HG03095 (cell line): Measurements from ENCODE around the gene CYP1B1.

Source experiments
- ATAC-seq: cut with Tn5 transposase; IDR thresholded peaks from one replicate; pipeline ENCODE4 v1.9.1; 2021; ENCODE audit warnings: moderate library complexity; ENCODE audit not compliant: unreplicated experiment

CYP1B1 gene

DNA sequence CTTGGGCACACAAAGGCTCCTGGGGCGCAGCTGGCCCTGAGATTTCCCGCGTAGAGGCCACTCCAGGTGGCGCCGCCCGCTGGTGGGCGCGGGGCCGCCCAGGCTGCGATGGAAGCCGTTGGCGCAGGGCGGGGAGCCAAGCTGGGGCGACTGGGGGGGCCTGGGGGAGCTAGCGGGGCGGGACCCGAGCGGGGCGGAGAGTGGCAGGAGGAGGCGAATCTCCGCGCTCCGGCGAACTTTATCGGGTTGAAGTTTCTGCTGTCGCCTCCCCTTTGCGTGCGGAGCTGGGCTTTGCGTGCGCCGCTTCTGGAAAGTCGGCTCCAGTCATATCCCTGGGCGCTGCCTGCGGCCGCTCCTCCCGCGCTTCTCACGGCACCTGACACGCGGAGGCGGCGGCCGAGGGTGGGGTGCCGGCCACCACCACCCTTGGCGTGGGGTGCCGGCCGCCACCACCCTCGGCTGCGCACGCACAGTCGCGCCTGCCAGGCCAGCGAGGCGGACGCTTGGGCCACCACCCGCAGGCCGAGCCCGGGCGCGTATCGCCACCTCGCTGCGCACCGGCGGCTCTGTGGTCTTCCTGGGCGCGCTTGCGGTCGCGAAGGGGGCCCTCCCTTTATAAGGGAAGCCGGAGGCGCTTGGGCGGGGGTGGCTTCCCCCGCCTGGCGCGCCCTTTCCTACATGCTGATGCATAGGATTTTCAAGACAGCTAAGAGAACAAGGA lies 919 bp upstream of the CYP1B1 start:
- peak; percentile 49 for ATAC-seq

DNA sequence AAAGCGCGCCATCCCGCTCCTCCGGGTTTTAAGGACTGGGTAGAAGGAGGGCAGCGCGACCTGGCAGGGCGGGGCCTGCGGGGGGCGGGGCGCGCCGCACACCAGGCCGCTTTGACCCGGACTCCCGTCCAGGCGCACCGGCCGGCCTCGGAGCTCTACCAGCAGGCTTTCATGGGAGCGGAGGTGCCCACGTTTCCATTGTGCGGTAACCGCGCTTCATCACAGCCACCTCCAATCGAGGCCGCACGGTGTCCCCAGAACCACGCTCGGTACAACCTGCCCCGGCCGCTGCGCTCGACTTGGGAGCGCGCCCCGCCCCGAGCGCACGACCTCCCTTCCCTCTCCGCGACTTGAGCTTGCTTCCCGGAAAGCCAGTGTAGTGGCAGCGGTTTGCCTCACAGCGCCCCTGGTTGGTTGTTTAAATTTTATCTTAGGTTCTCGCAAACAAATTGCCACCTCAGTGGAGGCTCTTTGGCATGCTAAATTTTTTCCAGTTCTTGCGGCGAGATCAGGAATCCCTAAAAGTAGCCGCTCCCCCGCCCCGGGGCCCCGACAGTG lies 280 bp upstream of the CYP1B1 start:
- peak; percentile 43 for ATAC-seq

GRCh38 chr2:38074764-38075506 lies 1.0 kb downstream of the CYP1B1 start:
- no peak for ATAC-seq

- no peak for ATAC-seq
Measured at GRCh38 chr2:38074058-38074763, 1.7 kb downstream of the CYP1B1 start.

GRCh38 chr2:38073211-38074057 lies 2.5 kb downstream of the CYP1B1 start:
- ATAC-seq = no peak

- ATAC-seq = no peak
Measured at GRCh38 chr2:38070438-38070837, 5.5 kb downstream of the CYP1B1 start.

GRCh38 chr2:38068234-38068633 lies 7.7 kb downstream of the CYP1B1 start:
- ATAC-seq = no peak

DNA sequence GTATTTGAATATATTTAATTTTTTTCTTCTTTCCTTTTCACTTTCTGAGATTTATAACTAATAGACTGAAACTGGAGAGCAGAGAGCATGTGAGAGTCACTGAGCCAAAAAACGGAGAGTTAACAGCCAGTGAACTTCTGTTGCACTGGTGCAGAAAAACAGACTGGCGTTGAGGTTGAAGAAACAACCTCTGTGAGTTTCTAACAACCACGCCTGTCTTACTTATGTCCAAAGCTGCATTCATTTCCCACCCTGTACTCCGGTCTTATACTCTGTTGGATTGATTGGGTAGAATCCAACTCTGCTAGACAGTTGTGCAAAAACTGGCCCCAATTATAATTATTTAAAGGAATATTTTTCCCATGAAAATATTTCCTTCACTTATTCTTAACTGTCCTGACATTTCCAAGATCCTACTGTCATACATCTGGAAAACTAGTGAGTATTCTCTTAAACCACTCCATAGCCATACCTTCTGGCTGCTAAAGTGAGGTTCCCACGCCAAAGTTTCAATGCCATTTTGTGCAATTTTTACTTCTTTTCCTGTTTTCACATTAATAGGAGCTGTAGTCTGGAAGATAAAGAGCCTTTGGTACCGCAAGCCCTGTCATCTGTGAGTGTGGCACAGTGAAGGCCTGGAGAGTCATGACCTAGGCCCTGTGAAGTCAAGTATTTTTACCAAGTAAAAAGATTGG lies 9.4 kb downstream of the CYP1B1 start:
- no peak for ATAC-seq

DNA sequence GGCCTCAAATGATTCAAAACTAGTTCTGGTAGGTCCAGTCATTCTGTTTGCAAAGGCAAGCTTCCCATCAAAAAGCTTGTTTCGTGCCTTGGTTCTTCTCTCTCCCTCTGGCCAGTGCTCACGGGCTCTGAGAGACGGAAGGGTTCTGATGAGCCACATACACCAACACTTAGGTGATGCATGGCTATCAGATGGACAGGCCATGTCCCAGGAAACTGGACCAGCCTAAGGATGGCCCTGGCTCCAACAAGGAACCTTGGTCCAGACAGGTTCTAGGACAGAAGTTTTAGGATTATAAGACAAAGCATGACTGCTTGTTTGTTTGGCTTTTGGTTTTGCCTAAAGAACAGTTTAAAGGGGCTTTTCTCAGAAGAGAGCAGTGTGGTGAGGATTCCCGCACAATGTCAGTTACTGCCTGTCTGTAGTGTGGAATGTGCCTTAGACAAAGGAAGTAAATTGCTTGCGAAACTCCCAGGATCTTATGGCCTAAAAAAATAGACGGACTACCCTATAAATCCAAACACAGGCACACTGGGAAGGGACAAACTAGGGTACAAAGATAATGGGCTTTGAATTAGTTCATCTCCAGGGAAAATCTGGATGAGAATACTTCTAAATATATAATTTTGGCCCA lies 10.3 kb downstream of the CYP1B1 start:
- ATAC-seq = no peak

DNA sequence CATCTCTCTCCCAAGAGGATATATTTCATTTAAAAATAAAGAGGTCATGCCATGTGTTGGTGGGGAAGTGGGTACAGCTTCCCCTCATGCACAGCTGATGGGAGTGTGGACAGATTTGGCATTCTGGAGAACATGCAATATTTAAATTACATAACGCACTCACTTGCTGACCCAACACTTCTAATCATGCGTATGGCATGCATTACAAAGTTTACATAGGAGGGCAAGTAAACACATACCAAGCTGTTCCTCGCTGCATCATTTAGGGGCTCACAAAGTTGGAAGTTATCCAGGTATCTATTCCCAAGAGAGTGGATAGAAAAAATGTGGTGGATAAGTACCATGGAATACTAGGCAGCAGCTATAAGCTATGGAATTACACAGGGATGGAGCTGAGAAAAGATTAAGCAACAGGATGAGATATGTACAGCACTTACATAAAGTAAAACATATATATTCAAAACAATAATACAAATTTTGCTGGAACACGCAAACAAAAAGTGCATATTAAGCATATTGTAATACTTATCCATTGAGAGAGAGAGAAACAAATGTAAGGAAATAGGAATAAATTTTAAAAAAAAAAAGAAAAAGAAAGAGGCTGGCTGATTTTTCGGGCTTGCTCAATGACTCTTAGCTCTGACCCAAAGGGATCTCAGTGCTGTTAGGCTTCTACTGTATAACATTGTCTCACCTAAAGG lies 11.0 kb downstream of the CYP1B1 start:
- ATAC-seq = no peak

GRCh38 chr2:38060236-38061018 lies 15.5 kb downstream of the CYP1B1 start:
- no peak for ATAC-seq

- ATAC-seq = no peak
Measured at GRCh38 chr2:38057651-38058410, 18.1 kb downstream of the CYP1B1 start.

DNA sequence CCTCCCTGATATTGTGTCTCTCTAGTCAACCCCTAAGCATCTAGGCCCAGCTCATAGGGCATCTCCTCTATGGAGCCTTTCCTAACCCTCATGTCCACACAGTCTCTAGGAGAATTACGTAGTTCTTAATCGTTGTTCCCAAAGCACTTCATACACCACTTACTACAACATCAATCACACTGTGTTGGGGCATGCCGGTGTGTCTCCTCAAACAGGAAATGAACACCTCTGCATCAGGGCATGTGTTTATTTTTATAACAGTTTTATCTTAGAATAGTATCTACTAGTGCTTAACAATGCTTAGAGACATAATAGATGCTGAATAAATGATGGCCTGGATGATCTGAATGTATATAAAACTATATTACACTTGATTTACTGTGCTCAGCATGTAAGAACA lies 19.7 kb downstream of the CYP1B1 start:
- ATAC-seq = no peak

DNA sequence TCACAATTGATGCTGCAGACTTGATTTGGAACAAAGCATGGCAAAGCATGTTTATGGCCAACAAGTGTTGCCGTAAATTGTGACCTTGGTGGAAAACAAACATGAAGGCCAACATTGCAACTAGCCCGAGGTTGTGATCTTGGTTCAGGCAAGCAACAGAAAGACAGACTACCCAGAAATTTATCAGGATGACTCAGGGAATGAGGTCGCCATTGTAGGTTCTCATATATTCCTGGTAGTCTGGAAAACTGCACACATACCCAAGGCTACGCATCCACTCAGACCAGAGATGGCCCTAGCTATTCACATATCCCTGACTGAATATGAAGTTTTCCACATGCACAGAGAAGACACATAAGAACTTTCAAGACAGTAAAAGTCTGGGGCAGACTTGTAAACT lies 30.1 kb downstream of the CYP1B1 start:
- no peak for ATAC-seq

- ATAC-seq = no peak
Measured at GRCh38 chr2:38039121-38039910, 36.6 kb downstream of the CYP1B1 start.

- ATAC-seq = no peak
Measured at GRCh38 chr2:38038682-38039081, 37.3 kb downstream of the CYP1B1 start.
